ENCODE data around the gene PROK2.

PROK2 gene

GRCh38 chr3:71800023-71800422, 15.1 kb upstream of the PROK2 start:
- no peak overlapping the region for H3K14ac ChIP-seq (ENCODE audit: low read length)
- H2BK120ac ChIP-seq (ENCODE audit: low read depth, low read length), result no peak overlapping the region
- no peak overlapping the region for H3K9ac ChIP-seq (ENCODE audit: low read depth, low read length, poor library complexity)
- peaks cover 0 to 9% of the 10 kb centered on the region in 2 donors for H3K4me1 ChIP-seq (ENCODE audit: control insufficient read depth in 2 of 2, insufficient read depth in 1 of 2, low read depth in 1 of 2, low read length in 2 of 2)
- H3K36me3 ChIP-seq (replicated peaks in 1 of 2; ENCODE audit: control insufficient read depth in 2 of 2, insufficient read depth in 2 of 2, low read length in 2 of 2), result no peaks in the 10 kb centered on the region
- H2BK15ac ChIP-seq (ENCODE audit: low read length), result no peak overlapping the region
- DNase-seq (ENCODE audit: low spot score), result no peak
- no peak overlapping the region for H4K91ac ChIP-seq (ENCODE audit: low read depth, low read length, poor library complexity)
- H3K18ac ChIP-seq (ENCODE audit: low read length), result no peak overlapping the region
- peaks cover 2% of the 10 kb centered on the region for H3K79me1 ChIP-seq (ENCODE audit: low read depth, low read length)
- H2AFZ ChIP-seq (ENCODE audit: low read length), result no peak overlapping the region
- H3K4ac ChIP-seq (ENCODE audit: low read length), result no peak overlapping the region
- WGBS, 2 donors (ENCODE audit: extremely low coverage in 2 of 2, insufficient read length in 2 of 2, insufficient replicate concordance in 1 of 2), result no CpG with 5 or more reads among the region's 3 CpGs
- H2BK12ac ChIP-seq (ENCODE audit: low read length), result no peak overlapping the region
- no peak overlapping the region for H3K4me2 ChIP-seq (ENCODE audit: insufficient read depth, low read length, poor library complexity, severe bottlenecking)
- no peak overlapping the region for H3K4me3 ChIP-seq (ENCODE audit: low read length in 2 of 2)
- H2AK5ac ChIP-seq (ENCODE audit: low read depth, low read length), result no peak overlapping the region
- H4K8ac ChIP-seq (ENCODE audit: low read depth, low read length), result no peak overlapping the region
- H3K9me3 ChIP-seq (replicated peaks in 1 of 2; ENCODE audit: control insufficient read depth in 2 of 2, insufficient read depth in 1 of 2, low read depth in 1 of 2, low read length in 2 of 2), result no peaks in the 10 kb centered on the region
- H3K23ac ChIP-seq (ENCODE audit: low read depth, low read length, poor library complexity), result no peak overlapping the region
- H3K27ac ChIP-seq (replicated peaks; ENCODE audit: low read length), result no peak overlapping the region
- H2BK5ac ChIP-seq (ENCODE audit: low read length), result no peak overlapping the region
- peaks cover 0 to 10% (median 0%) of the 10 kb centered on the region in 3 experiments for H3K27me3 ChIP-seq (ENCODE audit: control insufficient read depth in 3 of 3, insufficient read depth in 3 of 3, low read depth in 1 of 3, low read length in 3 of 3)

GRCh38 chr3:71797455-71797854, 12.5 kb upstream of the PROK2 start:
- Histone ChIP-seq H3K36me3 (replicated peaks in 1 of 2; ENCODE audit: control insufficient read depth in 2 of 2, insufficient read depth in 2 of 2, low read length in 2 of 2) (no peaks in the 10 kb centered on the region), H3K14ac (ENCODE audit: low read length) (no peak overlapping the region), H2BK12ac (ENCODE audit: low read length) (no peak overlapping the region), H3K4ac (ENCODE audit: low read length) (no peak overlapping the region), H3K4me1 (ENCODE audit: control insufficient read depth in 2 of 2, insufficient read depth in 1 of 2, low read depth in 1 of 2, low read length in 2 of 2) (peaks cover 0 to 4% of the 10 kb centered on the region in 2 donors), H3K4me3 (ENCODE audit: low read length in 2 of 2) (no peak overlapping the region), H3K4me2 (ENCODE audit: insufficient read depth, low read length, poor library complexity, severe bottlenecking) (no peak overlapping the region), H3K27me3 (ENCODE audit: control insufficient read depth in 3 of 3, insufficient read depth in 3 of 3, low read depth in 1 of 3, low read length in 3 of 3) (peaks cover 0 to 16% (median 0%) of the 10 kb centered on the region in 3 experiments), H3K27ac (replicated peaks; ENCODE audit: low read length) (no peak overlapping the region), H4K91ac (ENCODE audit: low read depth, low read length, poor library complexity) (no peak overlapping the region), H4K8ac (ENCODE audit: low read depth, low read length) (no peak overlapping the region), H2BK15ac (ENCODE audit: low read length) (no peak overlapping the region), H2AK5ac (ENCODE audit: low read depth, low read length) (no peak overlapping the region), H3K9ac (ENCODE audit: low read depth, low read length, poor library complexity) (no peak overlapping the region), H3K23ac (ENCODE audit: low read depth, low read length, poor library complexity) (no peak overlapping the region), H3K18ac (ENCODE audit: low read length) (peak overlapping the region; percentile 24), H3K9me3 (replicated peaks in 1 of 2; ENCODE audit: control insufficient read depth in 2 of 2, insufficient read depth in 1 of 2, low read depth in 1 of 2, low read length in 2 of 2) (no peaks in the 10 kb centered on the region), H3K79me1 (ENCODE audit: low read depth, low read length) (peaks cover 2% of the 10 kb centered on the region), H2BK120ac (ENCODE audit: low read depth, low read length) (no peak overlapping the region), H2BK5ac (ENCODE audit: low read length) (no peak overlapping the region), H2AFZ (ENCODE audit: low read length) (no peak overlapping the region)
- WGBS, 2 donors (ENCODE audit: extremely low coverage in 2 of 2, insufficient read length in 2 of 2, insufficient replicate concordance in 1 of 2), result no CpG with 5 or more reads among the region's 7 CpGs
- no peak for DNase-seq (ENCODE audit: low spot score)

GRCh38 chr3:71796290-71796689, 11.3 kb upstream of the PROK2 start:
- H3K9ac ChIP-seq (ENCODE audit: low read depth, low read length, poor library complexity), result no peak overlapping the region
- H3K36me3 ChIP-seq (replicated peaks in 1 of 2; ENCODE audit: control insufficient read depth in 2 of 2, insufficient read depth in 2 of 2, low read length in 2 of 2), result no peaks in the 10 kb centered on the region
- no peaks in the 10 kb centered on the region for H3K4me1 ChIP-seq (ENCODE audit: control insufficient read depth in 2 of 2, insufficient read depth in 1 of 2, low read depth in 1 of 2, low read length in 2 of 2)
- H3K4me2 ChIP-seq (ENCODE audit: insufficient read depth, low read length, poor library complexity, severe bottlenecking), result no peak overlapping the region
- no peak overlapping the region for H2BK5ac ChIP-seq (ENCODE audit: low read length)
- H2AK5ac ChIP-seq (ENCODE audit: low read depth, low read length), result no peak overlapping the region
- no peak for DNase-seq (ENCODE audit: low spot score)
- H2BK12ac ChIP-seq (ENCODE audit: low read length), result no peak overlapping the region
- H2AFZ ChIP-seq (ENCODE audit: low read length), result no peak overlapping the region
- no peak overlapping the region for H3K4me3 ChIP-seq (ENCODE audit: low read length in 2 of 2)
- no peak overlapping the region for H2BK15ac ChIP-seq (ENCODE audit: low read length)
- no CpG with 5 or more reads among the region's 3 CpGs for WGBS, 2 donors (ENCODE audit: extremely low coverage in 2 of 2, insufficient read length in 2 of 2, insufficient replicate concordance in 1 of 2)
- H3K14ac ChIP-seq (ENCODE audit: low read length), result no peak overlapping the region
- H3K4ac ChIP-seq (ENCODE audit: low read length), result no peak overlapping the region
- no peak overlapping the region for H2BK120ac ChIP-seq (ENCODE audit: low read depth, low read length)
- H3K27ac ChIP-seq (replicated peaks; ENCODE audit: low read length), result no peak overlapping the region
- H4K8ac ChIP-seq (ENCODE audit: low read depth, low read length), result no peak overlapping the region
- peaks cover 2% of the 10 kb centered on the region for H3K79me1 ChIP-seq (ENCODE audit: low read depth, low read length)
- no peak overlapping the region for H3K18ac ChIP-seq (ENCODE audit: low read length)
- H3K9me3 ChIP-seq (replicated peaks in 1 of 2; ENCODE audit: control insufficient read depth in 2 of 2, insufficient read depth in 1 of 2, low read depth in 1 of 2, low read length in 2 of 2), result no peaks in the 10 kb centered on the region
- H3K27me3 ChIP-seq (ENCODE audit: control insufficient read depth in 3 of 3, insufficient read depth in 3 of 3, low read depth in 1 of 3, low read length in 3 of 3), result peaks cover 0 to 13% (median 0%) of the 10 kb centered on the region in 3 experiments
- H4K91ac ChIP-seq (ENCODE audit: low read depth, low read length, poor library complexity), result no peak overlapping the region
- no peak overlapping the region for H3K23ac ChIP-seq (ENCODE audit: low read depth, low read length, poor library complexity)

GRCh38 chr3:71791634-71792033, 6.7 kb upstream of the PROK2 start:
- Histone ChIP-seq H2AFZ (ENCODE audit: low read length) (no peak overlapping the region), H3K36me3 (replicated peaks in 1 of 2; ENCODE audit: control insufficient read depth in 2 of 2, insufficient read depth in 2 of 2, low read length in 2 of 2) (no peaks in the 10 kb centered on the region), H3K14ac (ENCODE audit: low read length) (no peak overlapping the region), H3K79me1 (ENCODE audit: low read depth, low read length) (no peaks in the 10 kb centered on the region), H3K4me3 (ENCODE audit: low read length in 2 of 2) (no peak overlapping the region), H3K27me3 (ENCODE audit: control insufficient read depth in 3 of 3, insufficient read depth in 3 of 3, low read depth in 1 of 3, low read length in 3 of 3) (peaks cover 0 to 31% (median 1%) of the 10 kb centered on the region in 3 experiments), H2BK5ac (ENCODE audit: low read length) (no peak overlapping the region), H4K8ac (ENCODE audit: low read depth, low read length) (no peak overlapping the region), H3K9me3 (replicated peaks in 1 of 2; ENCODE audit: control insufficient read depth in 2 of 2, insufficient read depth in 1 of 2, low read depth in 1 of 2, low read length in 2 of 2) (no peaks in the 10 kb centered on the region), H3K27ac (replicated peaks; ENCODE audit: low read length) (no peak overlapping the region), H2BK15ac (ENCODE audit: low read length) (no peak overlapping the region), H2BK12ac (ENCODE audit: low read length) (no peak overlapping the region), H3K18ac (ENCODE audit: low read length) (no peak overlapping the region), H2AK5ac (ENCODE audit: low read depth, low read length) (no peak overlapping the region), H3K4ac (ENCODE audit: low read length) (no peak overlapping the region), H3K4me2 (ENCODE audit: insufficient read depth, low read length, poor library complexity, severe bottlenecking) (no peak overlapping the region), H2BK120ac (ENCODE audit: low read depth, low read length) (no peak overlapping the region), H4K91ac (ENCODE audit: low read depth, low read length, poor library complexity) (no peak overlapping the region), H3K4me1 (ENCODE audit: control insufficient read depth in 2 of 2, insufficient read depth in 1 of 2, low read depth in 1 of 2, low read length in 2 of 2) (no peaks in the 10 kb centered on the region), H3K23ac (ENCODE audit: low read depth, low read length, poor library complexity) (no peak overlapping the region), H3K9ac (ENCODE audit: low read depth, low read length, poor library complexity) (no peak overlapping the region)
- DNase-seq (ENCODE audit: low spot score), result no peak
- no CpG with 5 or more reads among the region's 1 CpG for WGBS, 2 donors (ENCODE audit: extremely low coverage in 2 of 2, insufficient read length in 2 of 2, insufficient replicate concordance in 1 of 2)
